Type B pancreatic cell (in vitro differentiated cells): Measurements from ENCODE around the gene RBM4B. TPM values are rescaled to one million over a fixed set of nuclear protein-coding genes. Genes with fewer than 3 reads are reported as not detected.

Experiments
- DNase-seq: peaks from one replicate; pipeline ENCODE4 v3.0.0; 2021; ENCODE audit warnings: mixed read lengths; ENCODE audit not compliant: unreplicated experiment; ENCODE audit errors: extremely low spot score
- H3K27ac Mint-ChIP-seq: 2 replicates; pipeline ENCODE4 v1.8.0; 2021; ENCODE audit warnings: mild to moderate bottlenecking, mixed read lengths
- H3K27me3 Mint-ChIP-seq: 2 replicates; pipeline ENCODE4 v1.8.0; 2021; ENCODE audit warnings: mixed read lengths
- H3K36me3 Mint-ChIP-seq: 2 replicates; pipeline ENCODE4 v1.8.0; 2021; ENCODE audit warnings: mixed read lengths
- H3K4me1 Mint-ChIP-seq: one replicate; pipeline ENCODE4 v1.8.0; 2021; ENCODE audit warnings: mixed read lengths; ENCODE audit not compliant: unreplicated experiment
- H3K4me3 Mint-ChIP-seq: 2 replicates; pipeline ENCODE4 v1.8.0; 2021; ENCODE audit warnings: mild to moderate bottlenecking, mixed read lengths
- H3K9me3 Mint-ChIP-seq: 2 replicates; pipeline ENCODE4 v1.8.0; 2021; ENCODE audit warnings: mixed read lengths
- CTCF ChIP-seq: fragments of 200-600 bp; sonication (generic); conservative IDR thresholded peaks from 2 replicates; pipeline ENCODE4 v1.5.0; 2021; ENCODE audit warnings: antibody characterized with exemption, mild to moderate bottlenecking
- total RNA-seq: library from RNA; stranded (reverse); gene quantifications from 2 replicates; pipeline ENCODE4 v1.2.1, GENCODE V29; 2021; ENCODE audit warnings: low replicate concordance

RBM4B gene
- total RNA-seq, 1 donor from 2014 or later: 49.1 TPM

GRCh38 chr11:66659763-66660162 lies 17.9 kb downstream of the RBM4B start:
- no peak for DNase-seq
- H3K4me1 Mint-ChIP-seq: peaks cover 4% of the 10 kb centered on the region
- peaks cover 20% of the 10 kb centered on the region for H3K36me3 Mint-ChIP-seq
- TF ChIP-seq CTCF: no peak
- H3K27ac Mint-ChIP-seq: peak overlapping the region; percentile 2
- H3K4me3 Mint-ChIP-seq: no peak overlapping the region
- H3K9me3 Mint-ChIP-seq: no peaks in the 10 kb centered on the region
- no peaks in the 10 kb centered on the region for H3K27me3 Mint-ChIP-seq

- no peak for TF ChIP-seq CTCF
- peaks cover 4% of the 10 kb centered on the region for H3K4me1 Mint-ChIP-seq
- no peak overlapping the region for H3K27ac Mint-ChIP-seq
- no peaks in the 10 kb centered on the region for H3K9me3 Mint-ChIP-seq
- no peak overlapping the region for H3K4me3 Mint-ChIP-seq
- no peak for DNase-seq
- H3K27me3 Mint-ChIP-seq: no peaks in the 10 kb centered on the region
- peaks cover 28% of the 10 kb centered on the region for H3K36me3 Mint-ChIP-seq
Measured at GRCh38 chr11:66653123-66653522, 24.6 kb downstream of the RBM4B start.

GRCh38 chr11:66652651-66653050 lies 25.0 kb downstream of the RBM4B start:
- H3K27ac Mint-ChIP-seq: no peak overlapping the region
- DNase-seq: no peak
- no peak for TF ChIP-seq CTCF
- H3K36me3 Mint-ChIP-seq: peaks cover 30% of the 10 kb centered on the region
- H3K27me3 Mint-ChIP-seq: no peaks in the 10 kb centered on the region
- H3K4me3 Mint-ChIP-seq: no peak overlapping the region
- peaks cover 4% of the 10 kb centered on the region for H3K4me1 Mint-ChIP-seq
- no peaks in the 10 kb centered on the region for H3K9me3 Mint-ChIP-seq

GRCh38 chr11:66651016-66651415 lies 26.7 kb downstream of the RBM4B start:
- DNase-seq: no peak
- peaks cover 4% of the 10 kb centered on the region for H3K4me1 Mint-ChIP-seq
- no peaks in the 10 kb centered on the region for H3K27me3 Mint-ChIP-seq
- H3K4me3 Mint-ChIP-seq: no peak overlapping the region
- no peak overlapping the region for H3K27ac Mint-ChIP-seq
- peaks cover 46% of the 10 kb centered on the region for H3K36me3 Mint-ChIP-seq
- no peak for TF ChIP-seq CTCF
- H3K9me3 Mint-ChIP-seq: no peaks in the 10 kb centered on the region

- TF ChIP-seq CTCF: no peak
- no peak for DNase-seq
- H3K4me1 Mint-ChIP-seq: peaks cover 8% of the 10 kb centered on the region
- H3K27me3 Mint-ChIP-seq: no peaks in the 10 kb centered on the region
- no peaks in the 10 kb centered on the region for H3K9me3 Mint-ChIP-seq
- peaks cover 51% of the 10 kb centered on the region for H3K36me3 Mint-ChIP-seq
- peak overlapping the region; percentile 56 for H3K27ac Mint-ChIP-seq
- no peak overlapping the region for H3K4me3 Mint-ChIP-seq
Measured at GRCh38 chr11:66649903-66650302, 27.8 kb downstream of the RBM4B start.

GRCh38 chr11:66646828-66647227 lies 30.9 kb downstream of the RBM4B start:
- Mint-ChIP-seq H3K4me1 (peaks cover 31% of the 10 kb centered on the region), H3K27ac (no peak overlapping the region), H3K27me3 (no peaks in the 10 kb centered on the region), H3K9me3 (no peaks in the 10 kb centered on the region), H3K4me3 (no peak overlapping the region), H3K36me3 (peaks cover 65% of the 10 kb centered on the region)
- no peak for DNase-seq
- TF ChIP-seq CTCF: no peak
